GM18909 (cell line): ENCODE measurements around the gene BLCAP.
"Not testable (repeated sequence)": the region's sequence is repeated elsewhere in the genome, so short reads cannot be mapped to it uniquely, and the experiment has no call there.

Experiments
- ATAC-seq: cut with Tn5 transposase; IDR thresholded peaks from one replicate; pipeline ENCODE4 v1.9.1; 2021; ENCODE audit warnings: mild to moderate bottlenecking; ENCODE audit not compliant: unreplicated experiment, poor library complexity

The BLCAP gene

GRCh38 chr20:37492945-37493344 is 34.7 kb downstream of the BLCAP start:
- no peak for ATAC-seq

GRCh38 chr20:37492096-37492625 is 35.5 kb downstream of the BLCAP start:
- ATAC-seq = no peak

- ATAC-seq = no peak
Measured at GRCh38 chr20:37490663-37491350, 36.9 kb downstream of the BLCAP start.

DNA sequence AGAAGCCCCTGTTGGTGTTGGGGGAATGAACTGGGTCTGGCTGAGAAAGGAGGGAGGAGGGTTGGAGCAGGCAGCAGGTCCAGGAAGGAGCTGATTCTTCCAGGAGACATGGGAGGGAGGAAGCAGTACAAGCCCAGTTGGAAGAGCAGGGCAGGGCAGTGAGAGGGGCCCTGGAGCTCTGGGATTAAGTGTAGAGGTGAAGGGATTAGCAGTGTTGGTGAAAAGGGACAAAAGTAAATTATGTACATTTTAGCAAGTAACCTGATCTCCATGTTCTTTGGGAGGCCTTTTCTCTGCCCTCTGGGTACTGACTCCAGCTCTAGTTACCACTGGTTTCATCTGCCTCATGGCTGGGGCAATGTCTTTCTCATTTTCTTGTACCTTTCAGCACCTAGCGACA is 41.5 kb downstream of the BLCAP start:
- not testable (repeated sequence) for ATAC-seq

DNA sequence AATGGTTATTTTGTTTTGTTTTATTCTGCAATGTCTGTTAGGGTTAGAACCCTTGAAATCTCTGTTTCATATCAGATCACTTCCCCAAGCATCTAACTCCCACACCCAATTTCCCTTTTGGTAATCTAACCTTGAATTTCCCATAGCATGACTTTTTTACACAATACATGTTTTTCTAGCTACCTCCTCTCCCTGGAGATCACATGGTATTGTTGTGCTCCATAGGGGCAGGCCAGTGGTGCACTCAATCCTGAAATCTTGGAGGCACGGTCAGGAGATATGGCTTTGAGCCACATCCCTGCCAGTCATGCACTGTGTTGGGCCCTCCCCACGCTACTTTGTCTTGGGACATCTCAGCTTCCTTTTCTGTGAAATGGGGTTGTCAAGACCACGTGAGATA is 43.3 kb downstream of the BLCAP start:
- ATAC-seq = no peak

DNA sequence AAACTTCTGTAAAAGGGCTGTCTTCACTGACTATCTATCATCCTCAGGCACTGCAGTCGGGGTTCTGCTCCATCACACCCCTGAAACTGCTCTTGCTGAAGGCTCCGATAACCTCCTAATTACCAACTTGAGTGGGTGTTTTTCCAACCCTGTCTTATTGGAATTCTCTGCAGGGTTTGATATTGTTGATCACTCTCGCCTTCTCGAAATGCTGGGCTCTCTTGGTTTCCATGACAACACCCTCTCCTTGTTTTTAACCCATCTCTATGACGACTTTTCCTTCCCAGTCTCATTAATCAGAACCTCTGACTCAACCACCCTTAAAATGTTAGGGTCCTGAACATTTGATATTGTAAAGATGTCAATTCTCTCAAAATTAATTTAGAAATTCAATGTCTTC is 46.1 kb downstream of the BLCAP start:
- no peak for ATAC-seq

- no peak for ATAC-seq
Measured at GRCh38 chr20:37480919-37481318, 46.8 kb downstream of the BLCAP start.

- no peak for ATAC-seq
Measured at GRCh38 chr20:37479925-37480691, 47.6 kb downstream of the BLCAP start.

- ATAC-seq = no peak
Measured at GRCh38 chr20:37479266-37479665, 48.4 kb downstream of the BLCAP start.

- ATAC-seq = no peak
Measured at GRCh38 chr20:37477041-37477440, 50.6 kb downstream of the BLCAP start.

- no peak for ATAC-seq
Measured at GRCh38 chr20:37475252-37475651, 52.4 kb downstream of the BLCAP start.

DNA sequence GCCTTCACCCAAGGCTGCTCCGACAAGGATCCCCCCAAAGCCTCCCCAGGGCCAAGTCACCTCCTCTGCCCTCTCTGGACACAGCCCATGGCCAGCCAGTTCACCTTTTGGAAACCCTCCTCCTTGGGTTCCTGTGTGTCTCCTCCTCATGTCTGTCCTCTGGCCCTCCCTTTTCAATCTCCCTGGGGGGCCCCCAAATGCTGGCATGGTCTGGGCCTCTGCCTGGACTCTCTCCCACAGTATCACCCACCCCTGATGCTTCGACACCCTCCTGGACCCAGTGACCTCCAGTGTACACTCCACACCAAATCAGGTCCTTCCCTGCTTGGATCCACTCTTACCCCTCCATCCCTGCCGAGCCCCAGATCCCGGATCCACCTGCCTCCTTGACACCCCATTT is 53.3 kb downstream of the BLCAP start:
- no peak for ATAC-seq

DNA sequence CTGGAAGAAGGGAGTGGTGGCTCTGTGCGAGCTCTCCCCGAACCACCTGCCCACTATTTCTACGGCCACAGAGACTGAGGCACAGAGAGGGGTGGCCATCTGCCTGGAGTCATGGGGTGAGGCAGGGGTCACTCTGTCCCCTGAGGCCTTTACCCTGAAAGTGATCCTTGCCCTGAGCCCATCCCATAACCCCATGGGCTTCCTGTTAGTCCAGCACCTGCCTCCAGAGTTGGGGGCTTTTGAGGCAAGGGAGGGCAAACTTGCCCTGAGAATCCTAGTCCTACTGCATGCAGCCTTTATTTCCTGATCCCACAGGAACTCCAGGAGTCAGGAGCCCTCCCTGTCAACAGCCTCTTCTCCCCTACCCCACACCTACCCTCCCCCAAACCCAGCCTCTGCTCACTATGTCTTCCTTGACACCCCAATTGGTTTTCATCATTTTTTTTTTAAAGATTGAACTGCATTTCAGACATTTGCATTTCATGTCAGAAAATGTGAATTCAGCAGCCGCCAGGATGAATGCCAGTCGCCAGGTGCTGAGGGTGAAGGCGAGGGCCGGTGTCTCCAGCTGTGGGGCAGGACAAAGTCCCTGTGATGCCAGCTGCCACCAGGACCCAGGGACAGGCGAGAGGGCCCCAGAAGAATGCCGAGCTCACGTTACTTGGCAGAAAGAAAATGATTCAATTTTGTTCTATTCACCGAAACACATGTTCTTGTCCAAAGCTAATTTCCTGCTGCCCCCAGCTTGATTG is 54.3 kb downstream of the BLCAP start:
- no peak for ATAC-seq

DNA sequence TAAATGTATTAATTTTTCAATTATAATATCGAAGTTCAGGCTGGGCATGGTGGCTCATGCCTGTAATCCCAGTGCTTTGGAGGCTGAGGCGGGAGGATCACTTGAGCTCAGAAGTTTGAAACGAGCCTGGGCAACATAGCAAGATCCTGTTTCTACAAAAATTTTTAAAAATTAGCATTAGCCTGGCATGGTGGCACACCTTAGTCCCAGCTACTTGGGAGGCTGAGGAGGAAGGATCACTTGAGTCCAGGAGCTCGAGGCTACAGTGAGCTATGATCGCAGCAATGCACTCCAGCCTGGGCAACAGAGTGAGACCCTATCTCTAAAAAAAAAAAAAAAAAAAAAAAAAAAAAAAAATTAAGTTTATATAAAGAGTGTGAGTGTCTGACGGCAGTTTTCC is 55.2 kb downstream of the BLCAP start:
- not testable (repeated sequence) for ATAC-seq

DNA sequence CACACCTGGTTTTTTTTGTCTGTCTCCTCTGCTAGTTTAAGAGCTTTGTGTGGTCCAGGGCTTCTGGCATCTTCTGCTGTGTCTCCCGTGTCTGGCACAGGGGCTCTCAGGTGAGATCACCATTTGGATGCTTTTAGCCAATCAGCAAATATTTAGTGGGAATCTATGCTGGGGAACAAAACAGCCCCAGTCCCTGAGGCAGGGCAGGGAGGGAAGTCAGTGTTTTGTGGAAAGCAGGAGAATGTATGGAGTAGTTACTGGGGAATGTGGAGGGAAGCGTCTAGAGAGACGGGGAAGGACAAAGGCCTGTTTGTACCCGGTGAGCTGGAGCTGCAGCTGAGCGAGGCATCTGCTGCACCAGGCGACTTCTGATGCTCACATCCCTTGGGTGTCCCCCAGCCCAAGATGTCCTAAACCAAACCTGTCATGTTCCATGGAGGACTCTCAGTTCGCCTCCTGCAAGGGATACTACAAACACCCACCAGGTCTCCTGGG is 55.9 kb downstream of the BLCAP start:
- no peak for ATAC-seq

DNA sequence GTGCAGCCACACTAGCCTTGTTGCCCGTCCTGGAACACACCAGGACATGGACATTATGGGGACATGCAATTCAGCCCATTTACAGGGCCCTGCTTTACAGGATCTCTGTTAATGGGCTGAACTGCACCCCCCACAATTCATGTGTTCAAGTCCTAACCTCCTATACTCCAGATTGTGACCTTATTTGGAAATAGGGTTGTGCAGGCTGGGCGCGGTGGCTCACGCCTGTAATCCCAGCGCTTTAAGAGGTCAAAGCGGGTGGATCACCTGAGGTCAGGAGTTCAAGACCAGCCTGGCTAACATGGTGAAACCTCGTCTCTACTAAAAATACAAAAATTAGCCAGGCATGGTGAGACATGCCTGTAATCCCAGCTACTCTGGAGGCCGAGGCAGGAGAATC is 57.5 kb downstream of the BLCAP start:
- not testable (repeated sequence) for ATAC-seq

DNA sequence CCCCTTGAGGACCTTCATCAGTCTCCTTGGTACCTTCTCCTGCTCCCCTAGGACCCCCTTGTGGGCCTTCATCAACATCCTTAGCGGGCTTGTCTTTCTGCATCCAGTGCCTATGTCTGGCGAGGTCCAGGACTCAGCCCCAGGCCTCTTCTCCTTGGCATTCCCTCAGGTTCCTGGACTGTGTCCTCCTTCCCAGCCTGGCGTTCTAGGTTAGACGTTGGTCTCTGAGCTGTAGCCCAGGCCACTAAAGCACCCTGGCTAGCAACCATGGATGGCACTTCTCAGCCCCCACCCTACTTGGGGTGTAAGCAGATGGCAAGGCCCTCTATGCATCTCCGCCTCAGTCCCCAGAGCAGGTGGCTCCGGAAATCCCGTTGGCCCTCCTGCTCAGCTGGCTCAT is 58.1 kb downstream of the BLCAP start:
- ATAC-seq = no peak

- ATAC-seq = no peak
Measured at GRCh38 chr20:37468886-37469285, 58.8 kb downstream of the BLCAP start.
